Esophagus (tissue), 2 donors: ENCODE results near the gene NUDT14. TPM values are rescaled to one million over a fixed set of nuclear protein-coding genes. Genes with fewer than 3 reads are reported as not detected.

ENCODE experiments used
- H3K27ac ChIP-seq, 2 donors: one replicate each; pipeline ENCODE4 v1.5.1; 2013; ENCODE audit warnings: low read depth in 2 of 2, mild to moderate bottlenecking in 2 of 2, inconsistent platforms in 1 of 2, low read length in 1 of 2, moderate library complexity in 1 of 2
- H3K27me3 ChIP-seq, 2 donors: one replicate each; pipeline ENCODE4 v1.6.1; 2013; ENCODE audit warnings: low read length in 2 of 2, control low read depth in 1 of 2, mild to moderate bottlenecking in 1 of 2; ENCODE audit not compliant: insufficient read depth in 2 of 2, control insufficient read depth in 1 of 2
- H3K36me3 ChIP-seq, 2 donors: one replicate each; pipeline ENCODE4 v1.6.1; 2013; ENCODE audit warnings: low read length in 1 of 2; ENCODE audit not compliant: control insufficient read depth in 2 of 2, insufficient read depth in 2 of 2
- H3K4me1 ChIP-seq, 2 donors: one replicate each; pipeline ENCODE4 v1.6.1; 2013; ENCODE audit warnings: low read length in 1 of 2; ENCODE audit not compliant: control insufficient read depth in 2 of 2, insufficient read depth in 2 of 2
- H3K4me3 ChIP-seq, 2 donors: one replicate each; pipeline ENCODE4 v1.5.1; 2013; ENCODE audit warnings: low read length in 2 of 2, mild to moderate bottlenecking in 2 of 2, low read depth in 1 of 2, moderate library complexity in 1 of 2
- H3K9me3 ChIP-seq, 2 donors: one replicate each; pipeline ENCODE4 v1.6.1; 2013; ENCODE audit warnings: mild to moderate bottlenecking in 2 of 2, low read depth in 1 of 2, low read length in 1 of 2, moderate library complexity in 1 of 2; ENCODE audit not compliant: control insufficient read depth in 2 of 2, insufficient read depth in 1 of 2
- WGBS, 2 donors: extraction: QIAGEN DNeasy Blood & Tissue Kit; methylation state at CpG; one replicate each; pipeline ENCODE4 v1.1.7; 2013; 5-methylcytosine and 5-hydroxymethylcytosine counted together
- polyA plus RNA-seq, 2 donors: library from polyadenylated mRNA; stranded (reverse); fragments of 200-250 nt; gene quantifications; one replicate each; pipeline ENCODE4 v1.2.3, GENCODE V29; 2013
- donor health status: healthy with polysubstance abuse.
- donor health status: Bipolar disorder and iron deficiency.

NUDT14 gene
- polyA plus RNA-seq, 2 donors: 16.1 to 25.5 TPM

- WGBS, 2 donors: 21 to 23% methylated on average over 22 to 29 of the region's 29 CpGs
- no peaks in the 10 kb centered on the region for H3K36me3 ChIP-seq
- peaks cover 0 to 12% of the 10 kb centered on the region in 2 donors for H3K27me3 ChIP-seq
- H3K9me3 ChIP-seq: peaks cover 0 to 12% of the 10 kb centered on the region in 2 donors
- H3K4me3 ChIP-seq: no peak overlapping the region
- peak overlapping the region; percentile 1 to 49 for H3K27ac ChIP-seq
- peaks cover 0 to 18% of the 10 kb centered on the region in 2 donors for H3K4me1 ChIP-seq
These were observed 12.0 kb upstream of the NUDT14 start for GRCh38 chr14:105192866-105193731.

GRCh38 chr14:105187935-105188524 lies 6.9 kb upstream of the NUDT14 start:
- WGBS, 2 donors: 66 to 73% methylated on average over 14 of the region's 14 CpGs
- Histone ChIP-seq H3K36me3 (no peaks in the 10 kb centered on the region), H3K4me1 (no peaks in the 10 kb centered on the region), H3K27me3 (peaks cover 0 to 6% of the 10 kb centered on the region in 2 donors), H3K27ac (no peak overlapping the region), H3K4me3 (no peak overlapping the region), H3K9me3 (peaks cover 0 to 13% of the 10 kb centered on the region in 2 donors)

GRCh38 chr14:105187116-105187515 lies 6.0 kb upstream of the NUDT14 start:
- 59 to 63% methylated on average over 4 of the region's 4 CpGs for WGBS, 2 donors
- H3K27me3 ChIP-seq: peaks cover 0 to 6% of the 10 kb centered on the region in 2 donors

GRCh38 chr14:105185973-105186372 lies 4.9 kb upstream of the NUDT14 start:
- no peaks in the 10 kb centered on the region for H3K36me3 ChIP-seq
- H3K27me3 ChIP-seq: peaks cover 0 to 6% of the 10 kb centered on the region in 2 donors
- peaks cover 3 to 10% of the 10 kb centered on the region in 2 donors for H3K4me1 ChIP-seq
- H3K27ac ChIP-seq: no peak overlapping the region
- H3K4me3 ChIP-seq: no peak overlapping the region
- H3K9me3 ChIP-seq: peaks cover 0 to 13% of the 10 kb centered on the region in 2 donors
- 31 to 34% methylated on average over 2 to 4 of the region's 4 CpGs for WGBS, 2 donors

More at GRCh38 chr14:105187116-105187515, 6.0 kb upstream of the NUDT14 start:
- peaks cover 0 to 4% of the 10 kb centered on the region in 2 donors for H3K4me1 ChIP-seq
- no peak overlapping the region for H3K27ac ChIP-seq
- no peak overlapping the region for H3K4me3 ChIP-seq
- peaks cover 0 to 13% of the 10 kb centered on the region in 2 donors for H3K9me3 ChIP-seq
- no peaks in the 10 kb centered on the region for H3K36me3 ChIP-seq

- Histone ChIP-seq H3K36me3 (no peaks in the 10 kb centered on the region), H3K4me3 (no peak overlapping the region), H3K9me3 (peaks cover 0 to 13% of the 10 kb centered on the region in 2 donors), H3K27ac (no peak overlapping the region), H3K4me1 (peaks cover 5 to 12% of the 10 kb centered on the region in 2 donors), H3K27me3 (peaks cover 0 to 6% of the 10 kb centered on the region in 2 donors)
- 80% methylated on average over 18 of the region's 18 CpGs for WGBS, 2 donors
These were observed 3.9 kb upstream of the NUDT14 start for GRCh38 chr14:105185001-105185400.

GRCh38 chr14:105184461-105184860 lies 3.3 kb upstream of the NUDT14 start:
- Histone ChIP-seq H3K4me1 (peaks cover 5 to 17% of the 10 kb centered on the region in 2 donors), H3K36me3 (no peaks in the 10 kb centered on the region), H3K9me3 (peaks cover 0 to 13% of the 10 kb centered on the region in 2 donors), H3K27ac (no peak overlapping the region), H3K27me3 (peaks cover 0 to 6% of the 10 kb centered on the region in 2 donors), H3K4me3 (no peak overlapping the region)
- 70 to 73% methylated on average over 9 of the region's 9 CpGs for WGBS, 2 donors

GRCh38 chr14:105182296-105183020 lies 1.3 kb upstream of the NUDT14 start:
- Histone ChIP-seq H3K4me1 (peaks cover 5 to 19% of the 10 kb centered on the region in 2 donors), H3K27ac (peak overlapping the region in 1 of 2 donors; percentile 11), H3K9me3 (no peaks in the 10 kb centered on the region), H3K4me3 (no peak overlapping the region), H3K36me3 (no peaks in the 10 kb centered on the region), H3K27me3 (no peaks in the 10 kb centered on the region)
- WGBS, 2 donors: 51 to 63% methylated on average over 24 to 25 of the region's 25 CpGs

GRCh38 chr14:105181549-105182295 lies 610 bp upstream of the NUDT14 start:
- 41 to 47% methylated on average over 18 to 21 of the region's 21 CpGs for WGBS, 2 donors
- H3K9me3 ChIP-seq: no peaks in the 10 kb centered on the region
- H3K27me3 ChIP-seq: no peaks in the 10 kb centered on the region
- H3K27ac ChIP-seq: no peak overlapping the region
- H3K4me3 ChIP-seq: no peak overlapping the region
- peaks cover 5 to 19% of the 10 kb centered on the region in 2 donors for H3K4me1 ChIP-seq
- H3K36me3 ChIP-seq: no peaks in the 10 kb centered on the region

GRCh38 chr14:105179191-105179590 lies 1.9 kb downstream of the NUDT14 start:
- Histone ChIP-seq H3K36me3 (no peaks in the 10 kb centered on the region), H3K4me3 (no peak overlapping the region), H3K27me3 (no peaks in the 10 kb centered on the region), H3K4me1 (peaks cover 5 to 28% of the 10 kb centered on the region in 2 donors), H3K27ac (no peak overlapping the region), H3K9me3 (no peaks in the 10 kb centered on the region)
- WGBS, 2 donors: 85 to 87% methylated on average over 13 of the region's 13 CpGs
